Lower leg skin (tissue), 3 donors: ENCODE measurements around the gene PIGW.

Source experiments
- POLR2A ChIP-seq, 2 donors: fragments of 450-650 bp; IDR thresholded peaks; one replicate each; pipeline ENCODE4 v1.6.1; 2016 to 2017; ENCODE audit warnings: antibody characterized with exemption in 2 of 2, mild to moderate bottlenecking in 1 of 2, moderate library complexity in 1 of 2
- TF ChIP-seq, protein P1 (sequence below), 3 donors: fragments of 450-650 bp; IDR thresholded peaks; one replicate each; pipeline ENCODE4 v1.5.1; 2016; ENCODE audit warnings: antibody characterized with exemption in 3 of 3, mild to moderate bottlenecking in 3 of 3, moderate library complexity in 2 of 3

DNA sequence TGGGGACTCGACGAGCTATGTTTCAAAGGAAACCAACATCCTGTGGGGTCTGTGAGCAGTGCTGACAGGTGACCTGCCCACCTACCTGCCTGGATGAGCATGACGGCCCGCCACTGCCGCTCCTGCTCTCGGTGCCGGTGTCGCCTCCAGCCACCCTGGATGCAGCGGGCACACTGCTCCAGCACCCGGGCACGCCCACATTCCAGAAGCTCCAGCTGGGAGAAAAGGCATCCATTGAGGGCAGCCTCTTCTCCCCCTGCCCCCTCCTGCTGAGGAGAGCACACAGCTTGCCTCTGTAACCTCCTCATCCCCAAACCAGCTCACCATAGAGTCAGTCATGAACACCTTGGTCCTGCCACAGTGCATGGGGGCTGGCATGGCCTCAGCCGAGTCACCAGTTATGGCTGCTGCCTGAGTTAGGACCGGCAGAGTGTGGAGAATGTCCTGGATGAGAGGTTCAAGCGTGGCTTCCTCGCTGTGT lies 34.0 kb upstream of the PIGW start:
- TF ChIP-seq, protein P1, sequence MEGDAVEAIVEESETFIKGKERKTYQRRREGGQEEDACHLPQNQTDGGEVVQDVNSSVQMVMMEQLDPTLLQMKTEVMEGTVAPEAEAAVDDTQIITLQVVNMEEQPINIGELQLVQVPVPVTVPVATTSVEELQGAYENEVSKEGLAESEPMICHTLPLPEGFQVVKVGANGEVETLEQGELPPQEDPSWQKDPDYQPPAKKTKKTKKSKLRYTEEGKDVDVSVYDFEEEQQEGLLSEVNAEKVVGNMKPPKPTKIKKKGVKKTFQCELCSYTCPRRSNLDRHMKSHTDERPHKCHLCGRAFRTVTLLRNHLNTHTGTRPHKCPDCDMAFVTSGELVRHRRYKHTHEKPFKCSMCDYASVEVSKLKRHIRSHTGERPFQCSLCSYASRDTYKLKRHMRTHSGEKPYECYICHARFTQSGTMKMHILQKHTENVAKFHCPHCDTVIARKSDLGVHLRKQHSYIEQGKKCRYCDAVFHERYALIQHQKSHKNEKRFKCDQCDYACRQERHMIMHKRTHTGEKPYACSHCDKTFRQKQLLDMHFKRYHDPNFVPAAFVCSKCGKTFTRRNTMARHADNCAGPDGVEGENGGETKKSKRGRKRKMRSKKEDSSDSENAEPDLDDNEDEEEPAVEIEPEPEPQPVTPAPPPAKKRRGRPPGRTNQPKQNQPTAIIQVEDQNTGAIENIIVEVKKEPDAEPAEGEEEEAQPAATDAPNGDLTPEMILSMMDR (IDR thresholded peaks at IDR 0.05) = no peak
- no peak for TF ChIP-seq POLR2A (IDR thresholded peaks at IDR 0.05)
